OCI-LY3 (cell line): ENCODE measurements around the gene CFB.

ENCODE experiments used
- EZH2phosphoT487 ChIP-seq: fragments of 200-600 bp; shearing (Covaris generic); IDR thresholded peaks from 2 replicates; pipeline ENCODE4 v1.6.1; 2018; ENCODE audit warnings: antibody characterized with exemption, mixed run types, low read depth
- TF ChIP-seq, protein P1 (sequence below): fragments of 200-600, 300-600 bp; sonication (generic); IDR thresholded peaks from 2 replicates; pipeline ENCODE4 v1.5.1; 2014; ENCODE audit warnings: antibody characterized with exemption, low read length, low read depth

DNA sequence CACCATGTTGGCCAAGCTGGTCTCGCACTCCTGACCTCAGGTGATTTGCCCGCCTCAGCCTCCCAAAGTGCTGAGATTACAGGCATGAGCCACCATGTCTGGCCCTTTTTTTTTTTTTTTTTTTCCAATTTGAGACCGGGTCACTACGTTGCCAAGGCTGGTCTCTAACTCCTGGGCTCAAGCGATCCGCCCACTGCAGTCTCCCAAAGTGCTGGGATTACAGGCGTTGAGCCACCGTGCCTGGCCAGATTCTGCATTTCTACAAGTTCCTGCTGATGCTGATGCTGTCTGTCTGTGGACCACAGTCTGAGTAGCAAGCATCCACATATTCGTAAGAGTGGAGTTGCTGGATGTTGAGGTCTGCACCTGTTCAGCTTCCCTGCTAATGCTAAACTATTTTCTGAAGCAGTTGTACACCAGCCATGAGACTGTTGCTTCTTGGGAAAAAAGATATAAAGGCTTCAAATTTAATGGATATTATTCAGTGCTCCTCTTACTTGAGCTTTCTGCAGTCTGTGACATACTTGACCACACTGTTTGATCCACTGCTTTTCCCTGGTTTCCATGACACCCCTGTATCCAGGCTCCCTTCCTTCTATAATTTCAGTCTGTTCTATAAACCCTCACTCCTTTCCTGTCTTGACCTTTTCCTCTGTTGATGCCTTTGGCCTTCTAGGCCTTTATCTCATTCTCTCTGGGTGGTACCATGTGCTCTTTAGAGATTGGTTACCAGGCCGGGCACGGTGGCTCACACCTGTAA is 33.9 kb upstream of the CFB start:
- no peak for TF ChIP-seq EZH2phosphoT487
- TF ChIP-seq, protein P1, sequence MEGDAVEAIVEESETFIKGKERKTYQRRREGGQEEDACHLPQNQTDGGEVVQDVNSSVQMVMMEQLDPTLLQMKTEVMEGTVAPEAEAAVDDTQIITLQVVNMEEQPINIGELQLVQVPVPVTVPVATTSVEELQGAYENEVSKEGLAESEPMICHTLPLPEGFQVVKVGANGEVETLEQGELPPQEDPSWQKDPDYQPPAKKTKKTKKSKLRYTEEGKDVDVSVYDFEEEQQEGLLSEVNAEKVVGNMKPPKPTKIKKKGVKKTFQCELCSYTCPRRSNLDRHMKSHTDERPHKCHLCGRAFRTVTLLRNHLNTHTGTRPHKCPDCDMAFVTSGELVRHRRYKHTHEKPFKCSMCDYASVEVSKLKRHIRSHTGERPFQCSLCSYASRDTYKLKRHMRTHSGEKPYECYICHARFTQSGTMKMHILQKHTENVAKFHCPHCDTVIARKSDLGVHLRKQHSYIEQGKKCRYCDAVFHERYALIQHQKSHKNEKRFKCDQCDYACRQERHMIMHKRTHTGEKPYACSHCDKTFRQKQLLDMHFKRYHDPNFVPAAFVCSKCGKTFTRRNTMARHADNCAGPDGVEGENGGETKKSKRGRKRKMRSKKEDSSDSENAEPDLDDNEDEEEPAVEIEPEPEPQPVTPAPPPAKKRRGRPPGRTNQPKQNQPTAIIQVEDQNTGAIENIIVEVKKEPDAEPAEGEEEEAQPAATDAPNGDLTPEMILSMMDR = no peak
